Eye (tissue), 1 donor: Measurements from ENCODE around the gene COMMD1.
"Not testable (repeated sequence)": the region's sequence is repeated elsewhere in the genome, so short reads cannot be mapped to it uniquely, and the experiment has no call there.

ENCODE experiments used
- DNase-seq: peaks from one replicate; pipeline ENCODE4 v3.0.0-alpha.2; 2015

COMMD1 gene

GRCh38 chr2:61924895-61925663, 19.6 kb downstream of the COMMD1 start:
- DNase-seq: no peak

GRCh38 chr2:61926531-61927477, 21.3 kb downstream of the COMMD1 start:
- no peak for DNase-seq

- DNase-seq: peak; percentile 14
Measured at GRCh38 chr2:61928826-61929461, 23.5 kb downstream of the COMMD1 start.

- DNase-seq: no peak
Measured at GRCh38 chr2:61937098-61937497, 31.6 kb downstream of the COMMD1 start.

- no peak for DNase-seq
Measured at GRCh38 chr2:61937886-61938285, 32.4 kb downstream of the COMMD1 start.

GRCh38 chr2:61938511-61938910, 33.0 kb downstream of the COMMD1 start:
- no peak for DNase-seq

- DNase-seq: no peak
Measured at GRCh38 chr2:61943251-61943650, 37.8 kb downstream of the COMMD1 start.

GRCh38 chr2:61946666-61947065, 41.2 kb downstream of the COMMD1 start:
- DNase-seq: no peak

- no peak for DNase-seq
Measured at GRCh38 chr2:61948661-61949457, 43.4 kb downstream of the COMMD1 start.

- DNase-seq: no peak
Measured at GRCh38 chr2:61949458-61949713, 43.9 kb downstream of the COMMD1 start.

- DNase-seq: no peak
Measured at GRCh38 chr2:61949714-61950560, 44.5 kb downstream of the COMMD1 start.

- no peak for DNase-seq
Measured at GRCh38 chr2:61950571-61951315, 45.3 kb downstream of the COMMD1 start.

- DNase-seq: no peak
Measured at GRCh38 chr2:61951881-61952280, 46.4 kb downstream of the COMMD1 start.

- no peak for DNase-seq
Measured at GRCh38 chr2:61952288-61952687, 46.8 kb downstream of the COMMD1 start.

GRCh38 chr2:61954856-61955255, 49.4 kb downstream of the COMMD1 start:
- DNase-seq: not testable (repeated sequence)

GRCh38 chr2:61959381-61960293, 54.2 kb downstream of the COMMD1 start:
- no peak for DNase-seq

- DNase-seq: no peak
Measured at GRCh38 chr2:61961231-61961901, 55.9 kb downstream of the COMMD1 start.

GRCh38 chr2:61962095-61962984, 56.9 kb downstream of the COMMD1 start:
- DNase-seq: no peak
